Endothelial cell of umbilical vein (primary cell): ENCODE measurements around the gene M6PR. TPM values are rescaled to one million over a fixed set of nuclear protein-coding genes. Genes with fewer than 3 reads are reported as not detected.

ENCODE experiments used
- BruUV-seq: library from RNA; stranded (reverse); fragments of 400-500 nt; replicated peaks from 2 replicates; lab custom pipeline; 2021; lab: Mats Ljungman, UMichigan
- CTCF ChIA-PET: fragments of 300-600, 350-600 bp; sonication (Branson Sonifier 250); formaldehyde crosslinking; loops from one replicate; lab custom pipeline; 2021; ENCODE audit warnings: antibody characterized with exemption, inconsistent platforms; lab: Charles Lee
- POLR2A ChIA-PET: fragments of 300-600, 350-600 bp; sonication (Branson Sonifier 250); formaldehyde crosslinking; loops from one replicate; lab custom pipeline; 2021; ENCODE audit warnings: antibody characterized with exemption, inconsistent platforms; lab: Charles Lee
- DNase-seq: peaks from one replicate; pipeline ENCODE4 v3.0.0-alpha.2; 2011; ENCODE audit warnings: low read depth, low spot score
- FAIRE-seq: peaks from 2 replicates; lab custom pipeline; 2011; peaks lifted over from hg19 to GRCh38; lab: Jason Lieb, UNC
- H2AFZ ChIP-seq: 2 replicates; pipeline ENCODE4 v1.6.0; 2012; ENCODE audit warnings: low read depth, low read length, control low read depth, inconsistent platforms
- H3K27ac ChIP-seq: 2 replicates; pipeline ENCODE4 v1.5.1; 2011; ENCODE audit warnings: low read depth, mild to moderate bottlenecking, control low read depth, low read length, moderate library complexity; ENCODE audit not compliant: insufficient read depth
- H3K27me3 ChIP-seq, 2 experiments: 2 replicates each; pipeline versions ENCODE4 v1.6.0 to v1.6.1; 2011; ENCODE audit warnings: low read length in 2 of 2, mixed read lengths in 1 of 2; ENCODE audit not compliant: control insufficient read depth in 2 of 2, insufficient read depth in 2 of 2
- H3K36me3 ChIP-seq, 2 experiments: 2 replicates in 1 of 2; 3 replicates in 1 of 2; pipeline ENCODE4 v1.5.1; 2011; ENCODE audit warnings: low read length in 2 of 2, mild to moderate bottlenecking in 1 of 2, moderate library complexity in 1 of 2; ENCODE audit not compliant: control insufficient read depth in 2 of 2, insufficient read depth in 2 of 2; ENCODE audit errors: extremely low read depth in 1 of 2
- H3K4me1 ChIP-seq: 3 replicates; pipeline ENCODE4 v1.5.1; 2011; ENCODE audit warnings: mild to moderate bottlenecking, low read length; ENCODE audit not compliant: control insufficient read depth, insufficient read depth; ENCODE audit errors: extremely low read depth
- H3K4me2 ChIP-seq: 2 replicates; pipeline ENCODE4 v1.6.1; 2011; ENCODE audit warnings: low read length, control low read depth, mixed read lengths; ENCODE audit not compliant: insufficient read depth
- H3K4me3 ChIP-seq, 3 experiments: fragments of 200-600 bp in 1 of 3; sonication (generic), shearing (Covaris generic) in 1 of 3; replicated peaks in 1 of 3; 2 replicates each; pipeline ENCODE4 v1.5.1; 2011 to 2016; ENCODE audit warnings: control low read depth in 3 of 3, low read length in 3 of 3, mild to moderate bottlenecking in 2 of 3, inconsistent platforms in 1 of 3, low read depth in 1 of 3, moderate library complexity in 1 of 3; ENCODE audit not compliant: insufficient read depth in 1 of 3
- H3K79me2 ChIP-seq: 2 replicates; pipeline ENCODE4 v1.6.0; 2012; ENCODE audit warnings: low read length, inconsistent platforms; ENCODE audit not compliant: control insufficient read depth, insufficient read depth
- H3K9ac ChIP-seq: replicated peaks from 2 replicates; pipeline ENCODE3; 2011; ENCODE audit warnings: low read length, control low read depth; ENCODE audit not compliant: insufficient read depth; ENCODE audit errors: extremely low read depth
- H3K9me1 ChIP-seq: replicated peaks from 3 replicates; pipeline ENCODE4 v1.6.0; 2011; ENCODE audit warnings: mild to moderate bottlenecking, low read length; ENCODE audit not compliant: control insufficient read depth, insufficient read depth; ENCODE audit errors: extremely low read depth
- H3K9me3 ChIP-seq: replicated peaks from 2 replicates; pipeline ENCODE4 v1.5.1; 2012; ENCODE audit warnings: low read length, inconsistent platforms; ENCODE audit not compliant: control insufficient read depth, insufficient read depth
- H4K20me1 ChIP-seq: replicated peaks from 2 replicates; pipeline ENCODE3; 2011; ENCODE audit warnings: mild to moderate bottlenecking, low read length; ENCODE audit not compliant: control insufficient read depth, insufficient read depth; ENCODE audit errors: extremely low read depth
- EZH2 ChIP-seq: IDR thresholded peaks from 2 replicates; pipeline ENCODE4 v1.6.1; 2012; ENCODE audit warnings: borderline replicate concordance, low read depth, mild to moderate bottlenecking, moderate library complexity, low read length, inconsistent platforms; ENCODE audit not compliant: severe bottlenecking
- FOS ChIP-seq: IDR thresholded peaks from 2 replicates; pipeline ENCODE4 v1.6.1; 2011; ENCODE audit warnings: mild to moderate bottlenecking, low read length, moderate library complexity, borderline replicate concordance; ENCODE audit not compliant: insufficient read depth
- GATA2 ChIP-seq: IDR thresholded peaks from 2 replicates; pipeline ENCODE4 v1.7.0; 2011; ENCODE audit warnings: low read depth, mild to moderate bottlenecking, moderate library complexity, mixed read lengths, low read length; ENCODE audit not compliant: insufficient read length, insufficient read depth
- JUN ChIP-seq: IDR thresholded peaks from 2 replicates; pipeline ENCODE4 v1.6.1; 2011; ENCODE audit warnings: borderline replicate concordance, low read depth; ENCODE audit not compliant: insufficient read length, insufficient read depth
- MYC ChIP-seq: IDR thresholded peaks from one replicate; pipeline ENCODE4 v1.6.1; 2011; ENCODE audit warnings: mild to moderate bottlenecking, low read depth, low read length
- POLR2A ChIP-seq: IDR thresholded peaks from 2 replicates; pipeline ENCODE4 v1.6.1; 2012; ENCODE audit warnings: low read depth, mild to moderate bottlenecking, control low read depth, low read length
- POLR2AphosphoS5 ChIP-seq: IDR thresholded peaks from 2 replicates; pipeline ENCODE4 v1.6.1; 2012; ENCODE audit warnings: low read depth, mild to moderate bottlenecking, control low read depth, low read length, moderate library complexity; ENCODE audit not compliant: insufficient read depth
- dilution Hi-C: fragments of 300-500 bp; cut with MboI; formaldehyde crosslinking; loops from one replicate; pipeline ENCODE4 v1.15.0; 2019; ENCODE audit warnings: low sequenced_read_pairs; ENCODE audit not compliant: extremely low pct_ligation_motif_present
- intact Hi-C: fragments of 100-400 bp; cut with micrococcal nuclease; formaldehyde crosslinking; loops from one replicate; pipeline ENCODE4 v1.10.0; 2022
- polyA plus RNA-seq, 4 experiments: library from polyadenylated mRNA; depleted of rRNA in 3 of 4; stranded (reverse) in 3 of 4; unstranded in 1 of 4; fragments of >200 nt; gene quantifications; 2 replicates each; pipeline versions ENCODE4 v1.2.1 to v1.2.3, GENCODE V29; 2011 to 2012; ENCODE audit warnings: missing spikeins in 1 of 4
- total RNA-seq: library from RNA; stranded (reverse); gene quantifications from 2 replicates; pipeline ENCODE4 v1.2.3, GENCODE V29; 2021
- TF ChIP-seq, protein P1 (sequence below), 2 donors: IDR thresholded peaks; 1 replicate in 1 of 2; 2 replicates in 1 of 2; pipeline ENCODE4 v1.5.1; 2011; ENCODE audit warnings: low read length in 2 of 2, mild to moderate bottlenecking in 2 of 2, moderate library complexity in 2 of 2, control low read depth in 1 of 2, inconsistent platforms in 1 of 2, low read depth in 1 of 2; ENCODE audit not compliant: insufficient read depth in 1 of 2; ENCODE audit errors: extremely low read depth in 1 of 2
- TF ChIP-seq, protein P2 (sequence below): IDR thresholded peaks from 2 replicates; pipeline ENCODE4 v1.6.1; 2011; ENCODE audit not compliant: insufficient read depth, insufficient read length

Gene M6PR
- total and polyA plus RNA-seq, 2 donors (not counting 3 experiments of a cell fraction or from before 2014, with no cell fraction given): 124 to 142 TPM

- DNase-seq: peak; percentile 91
- H3K27ac ChIP-seq: peak overlapping the region; percentile 20
- H3K4me1 ChIP-seq: peaks cover 30% of the 10 kb centered on the region
- H3K36me3 ChIP-seq: no peaks in the 10 kb centered on the region
- CTCF ChIA-PET: interaction anchor here (0.8 to 1.2 kb wide), 2 partner anchors 79 to 452 kb away, joined by 3 read pairs; no protein-coding TSS in a partner anchor
- H3K9me1 ChIP-seq: no peaks in the 10 kb centered on the region
- peak overlapping the region; percentile 60 for H2AFZ ChIP-seq
- intact Hi-C loops (no loop called here), dilution Hi-C loops (no loop called here)
- H3K27me3 ChIP-seq: no peaks in the 10 kb centered on the region
- peak; percentile 80 for FAIRE-seq
- H4K20me1 ChIP-seq: no peaks in the 10 kb centered on the region
- H3K79me2 ChIP-seq: no peaks in the 10 kb centered on the region
- BruUV-seq: no TSS peak
- POLR2A ChIA-PET: no interaction called here
- H3K9me3 ChIP-seq: no peaks in the 10 kb centered on the region
- peak overlapping the region; percentile 30 for H3K4me2 ChIP-seq
- no peak for TF ChIP-seq MYC
- TF ChIP-seq POLR2A: no peak
- peak; percentile 32 for TF ChIP-seq GATA2
- peak; percentile 62 for TF ChIP-seq FOS
- peak; percentile 47 for TF ChIP-seq JUN
- no peak for TF ChIP-seq POLR2AphosphoS5
- H3K9ac ChIP-seq: no peak overlapping the region
- H3K4me3 ChIP-seq: no peak overlapping the region
Measured at GRCh38 chr12:8996682-8997405, 47.4 kb upstream of the M6PR start.

DNA sequence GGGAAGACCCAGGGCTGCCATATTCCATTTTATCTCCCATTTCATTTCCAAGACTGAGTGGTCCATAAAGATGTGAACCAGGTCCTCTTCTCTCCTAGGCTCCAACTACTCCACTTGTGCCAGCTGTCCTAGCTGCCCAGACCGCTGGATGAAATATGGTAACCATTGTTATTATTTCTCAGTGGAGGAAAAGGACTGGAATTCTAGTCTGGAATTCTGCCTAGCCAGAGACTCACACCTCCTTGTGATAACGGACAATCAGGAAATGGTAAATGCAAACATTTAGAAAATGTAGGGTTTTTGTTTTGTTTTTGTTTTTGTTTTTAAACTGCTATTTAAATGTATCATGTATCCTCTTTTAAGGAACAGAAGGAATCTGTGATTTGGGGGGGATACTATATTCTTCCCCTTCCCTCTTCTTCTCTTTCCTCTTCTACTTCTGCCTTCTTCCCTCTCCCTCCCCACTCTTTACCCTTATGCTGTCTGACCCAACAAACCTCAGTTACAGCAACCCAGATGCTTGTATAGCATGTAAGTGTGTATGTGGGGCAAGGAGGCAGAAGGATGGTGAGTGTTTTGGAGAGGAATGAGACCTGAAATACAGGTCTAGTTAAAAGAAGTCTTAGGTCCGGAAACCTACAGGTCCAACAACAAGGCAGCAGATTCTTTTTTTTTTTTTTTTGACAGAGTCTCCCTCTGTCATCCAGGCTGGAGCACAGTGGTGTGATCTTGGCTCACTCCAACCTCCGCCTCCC lies 45.8 kb upstream of the M6PR start:
- DNase-seq: peak; percentile 56
- H3K27me3 ChIP-seq: no peaks in the 10 kb centered on the region
- no peaks in the 10 kb centered on the region for H3K9me1 ChIP-seq
- H3K9ac ChIP-seq: no peak overlapping the region
- no peaks in the 10 kb centered on the region for H3K36me3 ChIP-seq
- no TSS peak for BruUV-seq
- no peak overlapping the region for H3K4me3 ChIP-seq
- TF ChIP-seq JUN (no peak), MYC (no peak), EZH2 (no peak), POLR2AphosphoS5 (no peak), POLR2A (no peak), FOS (no peak), GATA2 (no peak)
- TF ChIP-seq, protein P1, sequence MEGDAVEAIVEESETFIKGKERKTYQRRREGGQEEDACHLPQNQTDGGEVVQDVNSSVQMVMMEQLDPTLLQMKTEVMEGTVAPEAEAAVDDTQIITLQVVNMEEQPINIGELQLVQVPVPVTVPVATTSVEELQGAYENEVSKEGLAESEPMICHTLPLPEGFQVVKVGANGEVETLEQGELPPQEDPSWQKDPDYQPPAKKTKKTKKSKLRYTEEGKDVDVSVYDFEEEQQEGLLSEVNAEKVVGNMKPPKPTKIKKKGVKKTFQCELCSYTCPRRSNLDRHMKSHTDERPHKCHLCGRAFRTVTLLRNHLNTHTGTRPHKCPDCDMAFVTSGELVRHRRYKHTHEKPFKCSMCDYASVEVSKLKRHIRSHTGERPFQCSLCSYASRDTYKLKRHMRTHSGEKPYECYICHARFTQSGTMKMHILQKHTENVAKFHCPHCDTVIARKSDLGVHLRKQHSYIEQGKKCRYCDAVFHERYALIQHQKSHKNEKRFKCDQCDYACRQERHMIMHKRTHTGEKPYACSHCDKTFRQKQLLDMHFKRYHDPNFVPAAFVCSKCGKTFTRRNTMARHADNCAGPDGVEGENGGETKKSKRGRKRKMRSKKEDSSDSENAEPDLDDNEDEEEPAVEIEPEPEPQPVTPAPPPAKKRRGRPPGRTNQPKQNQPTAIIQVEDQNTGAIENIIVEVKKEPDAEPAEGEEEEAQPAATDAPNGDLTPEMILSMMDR (IDR thresholded peaks at IDR 0.05; ENCODE audit: extremely low read depth in 1 of 2, insufficient read depth in 1 of 2, low read depth in 1 of 2, low read length in 2 of 2): no peak
- TF ChIP-seq, protein P2, sequence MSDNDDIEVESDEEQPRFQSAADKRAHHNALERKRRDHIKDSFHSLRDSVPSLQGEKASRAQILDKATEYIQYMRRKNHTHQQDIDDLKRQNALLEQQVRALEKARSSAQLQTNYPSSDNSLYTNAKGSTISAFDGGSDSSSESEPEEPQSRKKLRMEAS: no peak
- H4K20me1 ChIP-seq: no peaks in the 10 kb centered on the region
- peaks cover 40% of the 10 kb centered on the region for H3K4me1 ChIP-seq
- no peaks in the 10 kb centered on the region for H3K79me2 ChIP-seq
- ChIA-PET POLR2A (no interaction called here), CTCF (no interaction called here)
- no peaks in the 10 kb centered on the region for H3K9me3 ChIP-seq
- H3K27ac ChIP-seq: no peak overlapping the region
- no peak for FAIRE-seq
- intact Hi-C loops (no loop called here), dilution Hi-C loops (no loop called here)
- no peak overlapping the region for H3K4me2 ChIP-seq
- H2AFZ ChIP-seq: peak overlapping the region; percentile 48
